SH-SY5Y (cell line): ENCODE results near the gene TTC27.

ENCODE experiments used
- GATA2 ChIP-seq: IDR thresholded peaks from 2 replicates; pipeline ENCODE4 v1.6.1; 2011; ENCODE audit warnings: mild to moderate bottlenecking, low read depth, low read length
- GATA3 ChIP-seq: IDR thresholded peaks from 2 replicates; pipeline ENCODE4 v1.6.1; 2011; ENCODE audit warnings: low read depth, mild to moderate bottlenecking, low read length, moderate library complexity

The TTC27 gene

DNA sequence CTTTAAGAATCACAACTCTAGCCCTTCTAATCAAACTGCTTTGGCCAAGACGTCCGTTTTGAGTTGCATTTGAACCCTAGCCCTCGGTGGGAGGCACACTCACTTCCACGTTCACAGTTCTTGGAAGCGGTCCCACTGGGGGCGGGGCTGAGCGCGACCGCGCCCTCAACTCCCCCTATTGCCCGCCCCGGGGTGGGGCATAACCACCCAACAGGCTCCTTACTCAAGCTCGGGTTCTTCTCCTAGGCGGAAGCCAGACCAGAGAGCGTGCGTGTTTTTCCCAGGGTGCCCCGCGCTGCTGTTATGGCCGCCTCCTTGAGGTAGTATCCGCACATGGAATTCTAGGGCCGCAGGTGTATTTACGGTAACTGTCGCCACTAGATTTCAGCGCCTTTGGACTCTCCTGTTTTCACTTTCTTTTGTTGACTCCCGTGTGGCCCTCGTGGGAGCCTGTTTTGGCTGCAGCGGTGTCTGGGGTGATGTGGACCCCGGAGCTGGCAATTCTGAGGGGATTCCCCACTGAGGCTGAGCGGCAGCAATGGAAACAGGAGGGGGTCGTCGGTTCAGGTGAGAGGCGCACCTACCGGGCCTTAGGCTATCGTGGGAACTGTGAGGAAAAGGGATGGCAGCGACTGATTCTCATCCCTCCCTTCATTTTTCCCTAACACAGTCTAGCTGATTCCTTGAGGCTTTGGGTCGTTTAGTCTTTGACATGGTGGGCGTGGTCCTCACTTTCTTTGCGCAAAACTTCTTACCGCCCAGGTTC lies at the start of gene TTC27:
TSS of gene TTC27 (plus strand) at position 237 of the 766 bp plus-strand sequence. CDS start at position 480, 243 bp downstream.
- no peak for TF ChIP-seq GATA2
- TF ChIP-seq GATA3, result no peak

DNA sequence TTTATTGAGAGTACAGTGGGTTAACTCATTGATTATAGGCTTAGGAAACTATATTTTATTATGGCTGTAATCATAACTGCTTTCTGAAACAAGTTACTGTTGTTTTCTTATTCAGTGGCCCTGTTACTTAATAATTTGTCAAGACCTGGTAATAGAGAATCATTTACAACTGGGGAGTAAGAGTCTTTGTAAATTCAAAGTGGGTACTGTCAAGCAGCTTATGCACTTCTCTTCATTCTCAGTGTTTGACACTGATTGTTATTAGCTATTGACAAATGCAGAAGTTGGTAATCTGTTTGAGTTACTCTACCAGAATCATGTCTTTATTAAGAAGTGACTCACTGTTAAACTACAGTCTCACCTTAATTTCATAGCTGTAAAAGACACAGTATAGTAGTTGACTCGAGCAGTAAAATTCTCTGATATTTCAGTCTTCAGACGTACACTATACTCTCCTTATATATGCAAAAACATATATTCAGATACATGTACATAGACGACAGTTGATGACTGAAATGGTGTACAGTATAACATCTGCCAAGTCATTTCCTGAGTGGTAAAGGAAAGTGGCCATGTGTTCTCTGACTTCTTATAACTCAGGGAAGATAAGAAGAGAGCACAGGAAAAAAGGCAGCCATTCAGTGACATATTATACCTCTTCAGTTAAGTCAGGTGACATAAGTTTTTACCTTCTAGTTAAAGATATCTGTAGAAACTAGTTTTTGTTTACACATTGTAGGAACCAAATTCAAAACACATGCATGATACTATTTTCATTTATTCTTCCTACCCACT lies 36.0 kb upstream of the TTC27 start:
- no peak for TF ChIP-seq GATA2
- no peak for TF ChIP-seq GATA3

DNA sequence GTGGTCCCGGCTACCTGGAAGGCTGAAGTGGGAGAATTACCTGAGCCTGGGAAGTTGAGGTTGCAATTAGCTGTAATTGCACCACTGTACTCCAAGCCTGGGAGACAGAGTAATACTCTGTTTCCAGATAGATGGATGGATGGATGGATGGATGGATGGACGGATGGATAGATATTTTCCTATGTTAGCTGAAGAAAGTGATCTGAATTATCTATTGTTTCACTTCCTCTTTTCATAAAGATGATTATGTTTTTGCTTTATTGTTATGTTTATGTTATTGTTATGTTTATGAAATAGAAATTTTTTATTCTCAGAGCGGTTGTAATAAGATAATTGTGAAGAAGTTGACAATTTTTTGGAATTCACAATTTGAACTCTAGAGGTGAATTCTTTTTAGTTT lies 33.3 kb upstream of the TTC27 start:
- no peak for TF ChIP-seq GATA3
- TF ChIP-seq GATA2, result no peak

DNA sequence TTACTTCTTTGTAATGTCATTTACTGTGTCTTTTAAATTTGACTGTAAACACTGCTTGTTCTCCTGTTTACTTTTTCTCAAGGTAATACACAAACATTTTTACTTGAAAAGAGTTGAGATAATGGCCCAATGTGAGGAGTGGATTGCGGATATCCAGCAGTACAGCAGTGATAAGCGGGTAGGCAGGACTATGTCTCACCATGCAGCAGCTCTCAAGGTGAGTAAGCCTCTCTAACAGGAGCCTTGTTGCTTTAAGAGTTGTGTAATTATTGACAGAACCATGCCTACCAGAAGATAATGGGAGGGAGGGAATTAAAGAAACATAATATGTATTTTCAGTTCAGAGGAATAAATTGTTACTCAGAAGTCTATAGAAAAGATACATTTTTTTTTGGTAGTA lies 16.5 kb upstream of the TTC27 start:
- TF ChIP-seq GATA3, result no peak
- no peak for TF ChIP-seq GATA2

DNA sequence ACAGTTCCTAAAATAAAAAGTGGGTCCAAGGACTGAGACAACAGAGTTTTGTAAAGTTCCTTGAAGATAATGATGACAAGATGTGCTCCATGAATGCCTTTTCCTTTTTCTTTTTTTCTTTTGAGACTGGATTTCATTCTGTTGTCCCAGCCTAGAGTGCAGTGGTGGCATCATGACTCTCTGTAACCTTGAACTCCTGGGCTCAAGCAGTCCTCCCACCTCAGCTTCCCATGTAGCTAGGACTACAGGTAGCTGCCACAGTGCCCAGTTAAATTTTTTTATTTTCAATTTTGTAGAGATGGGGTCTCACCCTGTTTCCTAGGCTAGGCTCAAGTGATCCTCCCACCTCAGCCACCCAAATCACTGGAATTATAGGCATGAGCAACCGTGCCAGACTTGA lies 16.1 kb upstream of the TTC27 start:
- TF ChIP-seq GATA3 (no peak), GATA2 (no peak)

DNA sequence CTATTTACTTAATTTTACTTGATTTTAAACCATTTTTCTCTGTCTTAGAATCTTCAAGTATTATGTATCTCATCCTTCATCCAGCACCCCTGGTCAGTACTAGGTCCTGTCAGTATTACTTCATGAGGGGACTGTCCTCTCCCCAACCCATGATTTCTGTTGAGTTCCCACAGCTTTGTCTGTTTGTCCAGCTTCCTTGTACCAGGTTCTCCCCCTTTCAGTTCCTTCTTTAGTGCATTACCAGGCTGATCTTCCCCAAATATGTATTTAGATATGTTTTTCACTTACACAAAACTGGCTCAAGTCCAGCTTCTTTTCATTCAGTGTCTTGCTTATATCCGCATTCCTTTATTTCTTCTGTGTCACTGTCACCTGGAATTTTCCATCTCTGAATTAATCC lies 13.8 kb upstream of the TTC27 start:
- no peak for TF ChIP-seq GATA3
- no peak for TF ChIP-seq GATA2

DNA sequence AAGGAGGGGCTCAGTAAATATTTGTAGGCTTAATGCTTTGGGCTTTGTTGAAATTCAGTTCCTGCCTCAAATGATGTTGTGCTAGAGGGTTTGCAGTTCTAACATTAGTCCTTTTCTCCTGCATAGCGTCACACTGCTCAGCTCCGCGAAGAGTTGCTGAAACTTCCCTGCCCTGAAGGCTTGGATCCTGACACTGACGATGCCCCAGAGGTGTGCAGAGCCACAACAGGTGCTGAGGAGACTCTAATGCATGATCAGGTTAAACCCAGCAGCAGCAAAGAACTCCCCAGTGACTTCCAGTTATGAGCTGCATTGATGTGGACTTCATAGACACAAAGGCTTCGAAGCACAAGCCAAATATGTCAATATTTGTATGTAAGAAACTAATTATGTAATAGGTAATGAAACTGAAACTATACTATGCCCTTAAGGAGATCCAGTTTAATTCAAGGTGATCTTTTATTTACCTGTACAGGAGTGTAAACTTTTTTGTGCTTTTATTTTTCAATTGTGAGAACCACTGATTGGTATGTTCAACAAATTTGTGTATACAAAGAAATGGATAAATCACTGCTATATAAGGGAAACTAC lies 10.2 kb upstream of the TTC27 start:
- TF ChIP-seq GATA2 (no peak), GATA3 (no peak)

DNA sequence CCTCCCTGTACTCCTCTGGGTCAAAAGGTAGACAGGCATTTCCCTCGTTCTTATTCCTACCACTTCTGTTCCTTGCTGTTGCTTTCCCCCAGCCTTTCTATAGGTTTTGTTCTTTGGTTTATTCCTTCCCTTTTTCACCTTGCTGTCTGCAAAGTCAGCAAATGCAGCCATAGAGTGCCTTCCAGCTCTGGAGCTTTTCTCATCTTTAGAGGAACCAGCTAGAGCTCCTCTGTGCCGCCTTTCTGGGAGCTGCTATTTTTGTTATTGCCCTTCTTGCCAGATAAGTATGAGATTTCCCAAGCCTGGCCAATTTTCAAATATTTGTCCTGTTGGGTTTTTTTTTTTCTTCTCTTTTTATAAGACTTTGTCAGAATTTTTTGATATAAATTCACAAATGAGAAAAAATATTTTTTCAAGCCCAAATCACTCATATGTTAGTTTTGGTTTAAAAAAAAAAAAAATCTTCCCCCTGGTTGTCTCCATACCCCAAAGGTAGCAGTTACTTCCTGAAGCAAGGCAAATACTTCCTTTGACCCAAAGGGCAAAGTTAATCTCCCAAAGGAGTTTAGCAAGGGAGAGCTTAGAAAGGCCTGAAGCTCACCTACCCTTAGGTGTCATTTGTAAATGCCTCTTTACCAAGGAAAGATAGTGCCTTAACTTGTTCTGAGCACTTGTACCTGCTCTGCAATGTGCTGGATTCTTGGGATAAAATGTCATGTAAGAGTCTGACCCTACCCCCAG lies 5.1 kb upstream of the TTC27 start:
- no peak for TF ChIP-seq GATA2
- TF ChIP-seq GATA3, result no peak

DNA sequence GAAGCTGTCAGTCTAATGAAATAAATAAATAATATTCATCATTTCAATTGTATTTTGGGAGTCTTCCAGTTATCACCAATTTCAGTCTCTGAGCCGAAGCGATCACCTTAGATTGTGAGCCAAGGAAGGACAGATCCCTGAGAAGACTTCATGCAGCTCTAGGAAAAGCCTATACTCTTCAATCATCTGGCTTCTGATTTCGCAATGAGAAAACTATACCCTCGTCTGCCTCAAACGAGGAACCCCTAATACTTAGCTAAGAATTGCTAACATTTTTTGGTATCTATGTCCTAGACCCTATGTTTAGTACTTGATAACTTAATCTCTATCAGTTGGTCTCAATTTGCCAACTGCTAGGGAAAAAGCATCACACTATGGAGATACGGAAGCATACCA lies 4.5 kb upstream of the TTC27 start:
- no peak for TF ChIP-seq GATA3
- TF ChIP-seq GATA2, result no peak

DNA sequence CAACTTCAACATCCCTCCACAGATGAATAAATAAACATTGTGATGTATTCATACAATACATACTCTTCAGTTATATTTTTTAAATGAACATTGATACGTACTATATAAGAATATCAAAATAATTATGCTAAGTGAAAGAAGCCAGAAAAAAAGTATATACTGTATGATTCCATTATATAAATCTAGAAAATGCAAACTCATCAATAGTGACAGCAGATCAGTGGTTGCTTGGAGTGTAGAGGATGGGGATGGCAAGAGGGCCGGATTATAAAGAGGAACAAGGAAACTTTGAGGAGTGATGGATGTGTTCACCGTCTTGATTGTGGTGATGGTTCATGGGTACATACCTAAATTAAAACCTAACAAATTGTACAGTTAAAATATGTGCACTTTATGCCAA lies 3.0 kb upstream of the TTC27 start:
- no peak for TF ChIP-seq GATA3
- no peak for TF ChIP-seq GATA2

DNA sequence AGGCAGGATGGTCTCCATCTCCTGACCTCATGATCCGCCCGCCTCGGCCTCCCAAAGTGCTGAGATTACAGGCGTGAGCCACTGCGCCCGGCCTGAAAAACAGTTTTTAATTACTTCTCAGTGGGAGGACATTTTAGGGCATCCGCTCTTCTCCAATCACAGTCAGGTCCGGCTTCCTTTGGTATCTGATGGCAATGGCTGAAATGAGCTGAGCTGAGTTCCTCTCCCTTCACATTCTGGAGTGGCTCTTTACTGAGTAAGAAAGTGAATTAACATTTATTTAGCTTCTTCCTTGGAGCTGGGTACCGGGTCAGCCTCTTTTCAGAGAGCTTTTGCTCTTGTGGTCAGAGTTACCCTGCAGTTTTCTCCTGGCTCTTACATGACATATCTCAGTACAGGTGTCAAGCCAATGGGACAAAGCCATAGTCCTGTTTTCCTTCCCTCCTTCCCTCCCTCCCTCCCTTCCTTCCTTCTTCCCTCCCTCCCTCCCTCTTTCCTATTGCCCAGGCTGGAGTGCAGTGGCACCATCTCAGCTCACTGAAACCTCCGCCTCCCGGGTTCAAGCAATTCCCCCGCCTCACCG lies 1.1 kb upstream of the TTC27 start:
- no peak for TF ChIP-seq GATA2
- no peak for TF ChIP-seq GATA3

DNA sequence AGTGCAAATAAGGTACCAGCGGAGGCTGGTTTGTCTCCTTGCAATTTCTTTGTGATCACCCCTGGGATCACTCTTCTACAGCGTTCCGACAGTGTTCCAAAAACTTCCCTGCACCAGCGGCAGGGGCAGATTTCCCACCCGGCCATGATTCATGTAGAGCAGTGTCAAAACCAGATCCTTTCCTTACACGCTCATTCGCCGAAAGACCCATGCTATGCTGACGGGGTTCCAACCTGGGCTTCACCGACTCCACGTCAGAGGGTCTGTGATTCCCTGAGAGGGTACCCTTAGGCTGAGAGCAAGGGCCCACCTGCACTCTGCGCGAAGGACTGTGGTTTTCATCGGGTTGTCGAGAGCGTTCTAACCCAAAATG lies 423 bp upstream of the TTC27 start:
- TF ChIP-seq GATA3 (no peak), GATA2 (no peak)

DNA sequence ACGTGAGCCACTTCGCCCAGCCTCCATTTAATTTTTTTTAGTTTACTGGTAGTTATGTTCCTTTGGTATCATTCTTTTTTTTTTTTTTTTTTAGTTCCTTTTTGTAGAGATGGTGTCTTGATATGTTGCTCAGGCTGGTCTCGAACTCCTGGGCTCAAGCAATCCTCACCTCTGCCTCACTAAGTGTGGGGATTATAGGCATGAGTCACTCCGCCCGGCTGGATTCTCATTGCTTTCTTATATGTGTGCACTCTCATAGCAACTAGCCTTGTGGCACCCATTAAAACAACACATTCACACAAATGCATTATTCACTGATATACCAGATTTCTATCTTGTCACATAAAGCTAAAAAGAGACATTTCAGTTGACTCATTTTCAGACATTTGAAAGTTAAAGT lies 4.2 kb downstream of the TTC27 start:
- TF ChIP-seq GATA3 (no peak), GATA2 (no peak)

DNA sequence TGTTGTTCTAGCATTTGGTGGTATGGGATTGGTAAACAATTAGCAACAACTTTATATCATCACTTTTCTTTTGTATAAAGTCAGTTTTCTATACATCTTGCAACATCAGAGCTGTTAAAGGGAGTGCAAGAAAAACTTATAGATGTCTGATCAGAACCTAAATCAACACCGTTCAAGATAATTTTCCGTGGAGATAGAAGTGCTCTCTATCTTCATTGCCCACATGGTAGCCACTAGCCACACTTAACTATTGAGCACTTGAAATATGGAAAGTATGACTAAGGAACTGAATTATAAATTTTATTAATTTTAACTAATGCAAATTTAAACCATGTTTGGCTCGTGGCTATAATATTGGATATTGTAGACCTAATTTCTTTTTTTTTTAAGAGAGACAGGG lies 5.2 kb downstream of the TTC27 start:
- TF ChIP-seq GATA2 (no peak), GATA3 (no peak)
